IMR-90 (cell line): ENCODE results near the gene ATF6B. TPM values are rescaled to one million over a fixed set of nuclear protein-coding genes. Genes with fewer than 3 reads are reported as not detected.

Experiments
- ATAC-seq: fragments of 200-7000 bp; cut with Tn5 transposase; 2 replicates; pipeline ENCODE4 v1.9.1; 2020; ENCODE audit warnings: low read depth, mild to moderate bottlenecking, moderate library complexity
- BruUV-seq: library from RNA; stranded (reverse); fragments of 400-500 nt; replicated peaks from 2 replicates; lab custom pipeline; 2021; lab: Mats Ljungman, UMichigan
- CTCF ChIA-PET: fragments of 300-600 bp; formaldehyde crosslinking; extraction: SDS; loops from one replicate; lab custom pipeline; 2021; ENCODE audit warnings: antibody characterized with exemption; lab: Yijun Ruan, JAX
- POLR2A ChIA-PET: fragments of 300-600 bp; sonication (Branson Sonifier 250); formaldehyde crosslinking; loops from one replicate; lab custom pipeline; 2022; ENCODE audit warnings: antibody characterized with exemption; ENCODE audit not compliant: unreplicated experiment; lab: Charles Lee
- DNase-seq: peaks from one replicate; pipeline ENCODE4 v3.0.0; 2013
- H2AFZ ChIP-seq: replicated peaks from 2 replicates; pipeline ENCODE3; 2013; ENCODE audit warnings: low read length, mild to moderate bottlenecking; ENCODE audit not compliant: poor library complexity
- H2AK5ac ChIP-seq: 2 replicates; pipeline ENCODE4 v1.6.1; 2013; ENCODE audit warnings: low read depth, low read length, inconsistent platforms
- H2AK9ac ChIP-seq: replicated peaks from 2 replicates; pipeline ENCODE3; 2013; ENCODE audit warnings: mild to moderate bottlenecking, low read depth, low read length, moderate library complexity; ENCODE audit not compliant: poor library complexity
- H2BK120ac ChIP-seq: 2 replicates; pipeline ENCODE4 v1.6.1; 2013; ENCODE audit warnings: low read depth, low read length, inconsistent platforms
- H2BK15ac ChIP-seq: 3 replicates; pipeline ENCODE4 v1.6.1; 2013; ENCODE audit warnings: low read depth, low read length, inconsistent platforms
- H2BK20ac ChIP-seq: 2 replicates; pipeline ENCODE4 v1.6.1; 2013; ENCODE audit warnings: low read depth, mild to moderate bottlenecking, inconsistent platforms, low read length, moderate library complexity
- H2BK5ac ChIP-seq: 2 replicates; pipeline ENCODE4 v1.6.1; 2013; ENCODE audit warnings: mild to moderate bottlenecking, low read depth, low read length, inconsistent platforms; ENCODE audit not compliant: poor library complexity, severe bottlenecking
- H3K14ac ChIP-seq: replicated peaks from 2 replicates; pipeline ENCODE4 v1.6.1; 2013; ENCODE audit warnings: low read depth, low read length, inconsistent platforms
- H3K18ac ChIP-seq: 2 replicates; pipeline ENCODE4 v1.6.1; 2013; ENCODE audit warnings: low read depth, low read length, control low read depth
- H3K23ac ChIP-seq: 2 replicates; pipeline ENCODE4 v1.6.1; 2013; ENCODE audit warnings: low read depth, low read length, inconsistent platforms
- H3K27ac ChIP-seq: 2 replicates; pipeline ENCODE4 v1.5.1; 2013; ENCODE audit warnings: mild to moderate bottlenecking, control low read depth, low read length; ENCODE audit not compliant: insufficient read depth
- H3K27me3 ChIP-seq: 2 replicates; pipeline ENCODE4 v1.6.1; 2013; ENCODE audit warnings: low read length; ENCODE audit not compliant: control insufficient read depth, insufficient read depth
- H3K36me3 ChIP-seq: 2 replicates; pipeline ENCODE4 v1.6.1; 2013; ENCODE audit warnings: low read length, mixed read lengths; ENCODE audit not compliant: control insufficient read depth, insufficient read depth
- H3K4ac ChIP-seq: 2 replicates; pipeline ENCODE4 v1.6.1; 2013; ENCODE audit warnings: low read depth, low read length, inconsistent platforms
- H3K4me1 ChIP-seq: 2 replicates; pipeline ENCODE4 v1.6.1; 2013; ENCODE audit warnings: low read length, mixed read lengths; ENCODE audit not compliant: control insufficient read depth, insufficient read depth
- H3K4me2 ChIP-seq: 2 replicates; pipeline ENCODE4 v1.6.1; 2013; ENCODE audit warnings: low read depth, mild to moderate bottlenecking, control low read depth, low read length, moderate library complexity
- H3K4me3 ChIP-seq: 2 replicates; pipeline ENCODE4 v1.5.1; 2013; ENCODE audit warnings: low read depth, mild to moderate bottlenecking, control low read depth, low read length, moderate library complexity; ENCODE audit not compliant: insufficient read depth
- H3K56ac ChIP-seq: 2 replicates; pipeline ENCODE4 v1.6.1; 2013; ENCODE audit warnings: low read length, inconsistent platforms; ENCODE audit not compliant: insufficient read depth; ENCODE audit errors: extremely low read depth
- H3K79me1 ChIP-seq, 2 experiments: 2 replicates each; pipeline ENCODE4 v1.6.1; 2013; ENCODE audit warnings: low read length in 2 of 2, inconsistent platforms in 1 of 2, low read depth in 1 of 2
- H3K9ac ChIP-seq: 2 replicates; pipeline ENCODE4 v1.6.1; 2013; ENCODE audit warnings: low read depth, low read length, control low read depth
- H3K9me1 ChIP-seq: 2 replicates; pipeline ENCODE4 v1.6.1; 2013; ENCODE audit warnings: low read length, inconsistent platforms; ENCODE audit not compliant: insufficient read depth
- H3K9me3 ChIP-seq: 2 replicates; pipeline ENCODE4 v1.6.1; 2013; ENCODE audit warnings: low read length; ENCODE audit not compliant: control insufficient read depth, insufficient read depth
- H4K20me1 ChIP-seq: 2 replicates; pipeline ENCODE4 v1.6.1; 2013; ENCODE audit warnings: low read length, inconsistent platforms; ENCODE audit not compliant: insufficient read depth
- H4K5ac ChIP-seq: 2 replicates; pipeline ENCODE4 v1.6.1; 2013; ENCODE audit warnings: mild to moderate bottlenecking, low read depth, low read length, control low read depth
- H4K8ac ChIP-seq, 2 experiments: 2 replicates each; pipeline ENCODE4 v1.6.1; 2013; ENCODE audit warnings: low read depth in 2 of 2, low read length in 2 of 2, control low read depth in 1 of 2, inconsistent platforms in 1 of 2
- H4K91ac ChIP-seq: 2 replicates; pipeline ENCODE4 v1.6.1; 2013; ENCODE audit warnings: low read depth, low read length, inconsistent platforms; ENCODE audit not compliant: insufficient read depth
- BHLHE40 ChIP-seq: fragments of 150-350 bp; IDR thresholded peaks from 2 replicates; pipeline ENCODE4 v1.6.1; 2016; ENCODE audit warnings: mild to moderate bottlenecking, low read depth, low read length
- CEBPB ChIP-seq: IDR thresholded peaks from 2 replicates; pipeline ENCODE4 v1.6.1; 2012; ENCODE audit warnings: low read depth, low read length, improper control_type of control experiment
- CHD1 ChIP-seq: IDR thresholded peaks from 2 replicates; pipeline ENCODE4 v1.6.1; 2012; ENCODE audit warnings: low read depth, low read length, improper control_type of control experiment
- CTCF ChIP-seq: conservative IDR thresholded peaks from 2 replicates; pipeline ENCODE4 v1.5.1; 2012; ENCODE audit warnings: mild to moderate bottlenecking, low read depth, low read length, improper control_type of control experiment
- ELK1 ChIP-seq: fragments of 150-350 bp; IDR thresholded peaks from 2 replicates; pipeline ENCODE4 v1.6.1; 2016; ENCODE audit warnings: low read depth, mild to moderate bottlenecking, low read length, moderate library complexity, borderline replicate concordance
- FOS ChIP-seq: fragments of 150-350 bp; IDR thresholded peaks from 2 replicates; pipeline ENCODE4 v1.6.1; 2016; ENCODE audit warnings: low read depth, low read length
- MAFK ChIP-seq: IDR thresholded peaks from 2 replicates; pipeline ENCODE4 v1.6.1; 2012; ENCODE audit warnings: low read depth, low read length, improper control_type of control experiment
- MAZ ChIP-seq: IDR thresholded peaks from 2 replicates; pipeline ENCODE4 v1.6.1; 2012; ENCODE audit warnings: low read depth, mild to moderate bottlenecking, low read length, improper control_type of control experiment, moderate library complexity, borderline replicate concordance
- MXI1 ChIP-seq: IDR thresholded peaks from 2 replicates; pipeline ENCODE4 v1.6.1; 2012; ENCODE audit warnings: low read depth, mild to moderate bottlenecking, low read length, moderate library complexity, borderline replicate concordance
- NFE2L2 ChIP-seq: fragments of 150-350 bp; IDR thresholded peaks from 2 replicates; pipeline ENCODE4 v1.6.1; 2016; ENCODE audit warnings: low read depth, mild to moderate bottlenecking, low read length
- POLR2A ChIP-seq: IDR thresholded peaks from 2 replicates; pipeline ENCODE4 v1.6.1; 2012; ENCODE audit warnings: mild to moderate bottlenecking, low read depth, low read length
- RAD21 ChIP-seq: IDR thresholded peaks from 2 replicates; pipeline ENCODE4 v1.6.1; 2012; ENCODE audit warnings: low read length, improper control_type of control experiment
- RCOR1 ChIP-seq: IDR thresholded peaks from 2 replicates; pipeline ENCODE4 v1.6.1; 2012; ENCODE audit warnings: mild to moderate bottlenecking, low read length, improper control_type of control experiment; ENCODE audit not compliant: insufficient replicate concordance
- RFX5 ChIP-seq: IDR thresholded peaks from 2 replicates; pipeline ENCODE4 v1.8.0; 2012; ENCODE audit warnings: low read depth, mild to moderate bottlenecking, low read length, moderate library complexity
- SMC3 ChIP-seq: fragments of 150-350 bp; IDR thresholded peaks from 2 replicates; pipeline ENCODE4 v1.6.1; 2016; ENCODE audit warnings: low read depth, mild to moderate bottlenecking, antibody characterized with exemption, low read length, moderate library complexity
- USF2 ChIP-seq: fragments of 150-350 bp; IDR thresholded peaks from 2 replicates; pipeline ENCODE4 v1.6.1; 2017; ENCODE audit warnings: mild to moderate bottlenecking, antibody characterized with exemption, low read length, low read depth
- WGBS, 2 experiments: methylation state at CpG; one replicate each; pipeline versions ENCODE4 v1.1.5 to v1.1.7; 2013; ENCODE audit warnings: missing lambda C conversion rate in 2 of 2; ENCODE audit not compliant: insufficient read length in 1 of 2; ENCODE audit errors: extremely low coverage in 2 of 2; 5-methylcytosine and 5-hydroxymethylcytosine counted together
- dilution Hi-C: fragments of 300-500 bp; cut with HindIII; formaldehyde crosslinking; loops from one replicate; pipeline ENCODE4 v1.14.3; 2018; ENCODE audit warnings: low sequenced_read_pairs; ENCODE audit not compliant: unreplicated experiment
- in situ Hi-C: fragments of 300-500 bp; cut with MboI; formaldehyde crosslinking; loops from 3 replicates; pipeline ENCODE4 v1.14.3; 2019; ENCODE audit warnings: low sequenced_read_pairs, inconsistent platforms, mixed read lengths
- intact Hi-C: fragments of 100-400 bp; cut with micrococcal nuclease; formaldehyde crosslinking; loops from 2 replicates; pipeline ENCODE4 v1.10.0; 2022
- polyA plus RNA-seq, 3 experiments: library from polyadenylated mRNA; depleted of rRNA; stranded (reverse); fragments of >200 nt; gene quantifications; 2 replicates each; pipeline ENCODE4 v1.2.3, GENCODE V29; 2012; ENCODE audit warnings: low replicate concordance in 1 of 3
- total RNA-seq: library from RNA; depleted of rRNA; stranded (reverse); fragments of >200 nt; gene quantifications from 2 replicates; pipeline ENCODE4 v1.2.3, GENCODE V29; 2012

The ATF6B gene
- total and polyA plus RNA-seq, 2 of the 4 experiments (the other 2 are of a cell fraction): 7.9 to 69.6 TPM

GRCh38 chr6:32139590-32139989 lies 11.5 kb upstream of the ATF6B start:
- Histone ChIP-seq H3K4me3 (no peak overlapping the region), H4K5ac (no peak overlapping the region), H3K23ac (no peak overlapping the region), H3K56ac (no peak overlapping the region), H3K9me3 (no peaks in the 10 kb centered on the region), H3K27ac (no peak overlapping the region), H2AK5ac (no peak overlapping the region), H4K91ac (no peak overlapping the region), H3K4me1 (peaks cover 7% of the 10 kb centered on the region; the same call in 1 of the 2 replicates), H3K9ac (no peak overlapping the region), H3K36me3 (no peaks in the 10 kb centered on the region), H3K14ac (no peak overlapping the region), H2AK9ac (no peak overlapping the region), H2BK15ac (no peak overlapping the region), H3K27me3 (0 out of 2 replicates have a peak, but pooled peaks cover 1% of the 10 kb centered on the region), H3K4me2 (no peak overlapping the region), H3K4ac (no peak overlapping the region), H2BK20ac (no peak overlapping the region), H4K8ac (no peak overlapping the region), H3K79me1 (no peaks in the 10 kb centered on the region), H2BK5ac (no peak overlapping the region), H2AFZ (no peak overlapping the region), H3K9me1 (no peaks in the 10 kb centered on the region; the same call in 1 of the 2 replicates), H3K18ac (no peak overlapping the region), H2BK120ac (no peak overlapping the region), H4K20me1 (no peaks in the 10 kb centered on the region)
- TF ChIP-seq RFX5 (no peak), CEBPB (no peak), CHD1 (no peak), MAZ (no peak), NFE2L2 (no peak), RAD21 (no peak), USF2 (no peak), CTCF (no peak), BHLHE40 (no peak), RCOR1 (no peak), POLR2A (no peak), ELK1 (no peak), MAFK (no peak), FOS (no peak), MXI1 (no peak), SMC3 (no peak)
- CTCF ChIA-PET: no interaction called here
- intact Hi-C loops (no loop called here), dilution Hi-C loops (no loop called here), in situ Hi-C loops (no loop called here)
- no peak for DNase-seq
- BruUV-seq: no TSS peak
- no CpG with 5 or more reads among the region's 5 CpGs for WGBS, 2 experiments
- ATAC-seq: no peak
- POLR2A ChIA-PET: no interaction called here
